Fibroblast of lung (primary cell): ENCODE results near the gene TOR1B. TPM values are rescaled to one million over a fixed set of nuclear protein-coding genes. Genes with fewer than 3 reads are reported as not detected.

Source experiments
- DNase-seq, 2 donors: peaks; one replicate each; pipeline versions ENCODE4 v3.0.0 to v3.0.0-alpha.2; 2010; ENCODE audit warnings: low read depth in 2 of 2
- H2AFZ ChIP-seq: 2 replicates; pipeline ENCODE4 v1.5.1; 2012; ENCODE audit warnings: low read length, control low read depth, inconsistent platforms
- H3K27ac ChIP-seq: 2 replicates; pipeline ENCODE4 v1.5.1; 2011; ENCODE audit warnings: low read length, control low read depth; ENCODE audit not compliant: insufficient read depth
- H3K27me3 ChIP-seq: 2 replicates; pipeline ENCODE4 v1.5.1; 2011; ENCODE audit warnings: mild to moderate bottlenecking, low read length; ENCODE audit not compliant: control insufficient read depth, insufficient read depth
- H3K36me3 ChIP-seq: 2 replicates; pipeline ENCODE4 v1.5.1; 2011; ENCODE audit warnings: low read length; ENCODE audit not compliant: control insufficient read depth, insufficient read depth
- H3K4me1 ChIP-seq: 2 replicates; pipeline ENCODE4 v1.5.1; 2011; ENCODE audit warnings: low read length; ENCODE audit not compliant: control insufficient read depth, insufficient read depth; ENCODE audit errors: extremely low read depth
- H3K4me2 ChIP-seq: 2 replicates; pipeline ENCODE4 v1.5.1; 2011; ENCODE audit warnings: low read length, control low read depth; ENCODE audit not compliant: insufficient read depth; ENCODE audit errors: extremely low read depth
- H3K4me3 ChIP-seq, 4 experiments: fragments of 200-600 bp in 1 of 4; sonication (generic) in 1 of 4; replicated peaks in 1 of 4; 2 replicates each; pipeline ENCODE4 v1.5.1; 2011 to 2016; ENCODE audit warnings: low read length in 4 of 4, low read depth in 3 of 4, mild to moderate bottlenecking in 3 of 4, control low read depth in 2 of 4, inconsistent platforms in 1 of 4, mixed read lengths in 1 of 4; ENCODE audit not compliant: insufficient read depth in 1 of 4; ENCODE audit errors: control extremely low read depth in 1 of 4
- H3K79me2 ChIP-seq: 2 replicates; pipeline ENCODE4 v1.5.1; 2012; ENCODE audit warnings: mild to moderate bottlenecking, low read length, inconsistent platforms; ENCODE audit not compliant: control insufficient read depth, insufficient read depth
- H3K9ac ChIP-seq: 2 replicates; pipeline ENCODE4 v1.5.1; 2011; ENCODE audit warnings: mild to moderate bottlenecking, low read length, control low read depth; ENCODE audit not compliant: insufficient read depth
- H3K9me3 ChIP-seq: 2 replicates; pipeline ENCODE4 v1.5.1; 2012; ENCODE audit warnings: low read depth, low read length; ENCODE audit not compliant: control insufficient read depth, insufficient read depth
- H4K20me1 ChIP-seq: 2 replicates; pipeline ENCODE4 v1.5.1; 2011; ENCODE audit warnings: low read length; ENCODE audit not compliant: control insufficient read depth, insufficient read depth; ENCODE audit errors: extremely low read depth
- CTCF ChIP-seq, 2 donors: IDR thresholded peaks in 1 of 2; conservative IDR thresholded peaks in 1 of 2; 1 replicate in 1 of 2; 2 replicates in 1 of 2; pipeline ENCODE4 v1.5.1; 2011 to 2012; ENCODE audit warnings: low read length in 2 of 2, control low read depth in 1 of 2, inconsistent platforms in 1 of 2, low read depth in 1 of 2, mild to moderate bottlenecking in 1 of 2
- EZH2 ChIP-seq: IDR thresholded peaks from 2 replicates; pipeline ENCODE4 v1.5.1; 2012; ENCODE audit warnings: low read length, control low read depth, mild to moderate bottlenecking; ENCODE audit errors: missing control alignments
- polyA plus RNA-seq, 2 donors: library from polyadenylated mRNA; depleted of rRNA in 1 of 2; stranded (reverse) in 1 of 2; unstranded in 1 of 2; fragments of >200 nt; gene quantifications; 2 replicates each; pipeline ENCODE4 v1.2.1, GENCODE V29; 2011 to 2012; ENCODE audit warnings: missing spikeins in 1 of 2
- total RNA-seq: library from RNA; depleted of rRNA; stranded (reverse); fragments of >200 nt; gene quantifications from 2 replicates; pipeline ENCODE4 v1.2.1, GENCODE V29; 2014

TOR1B gene
- total and polyA plus RNA-seq, 2 donors (not counting 1 experiment from before 2014, with no cell fraction given) = 20.3 to 33.6 TPM

GRCh38 chr9:129810788-129811187 is 7.8 kb downstream of the TOR1B start:
- H3K9me3 ChIP-seq = no peaks in the 10 kb centered on the region
- no peaks in the 10 kb centered on the region for H3K79me2 ChIP-seq
- no peak overlapping the region for H3K4me2 ChIP-seq
- peaks cover 18% of the 10 kb centered on the region for H3K36me3 ChIP-seq
- H3K27me3 ChIP-seq = no peaks in the 10 kb centered on the region
- no peak overlapping the region for H2AFZ ChIP-seq
- DNase-seq = no peak
- no peaks in the 10 kb centered on the region for H4K20me1 ChIP-seq
- H3K9ac ChIP-seq = no peak overlapping the region
- H3K4me3 ChIP-seq = no peak overlapping the region
- TF ChIP-seq CTCF (conservative IDR thresholded peaks at IDR 0.05 in 1 of 2, IDR thresholded peaks at IDR 0.05 in 1 of 2; ENCODE audit: low read depth in 1 of 2, low read length in 2 of 2) (no peak), EZH2 (no peak)
- no peak overlapping the region for H3K27ac ChIP-seq
- no peaks in the 10 kb centered on the region for H3K4me1 ChIP-seq

GRCh38 chr9:129811967-129812363 is 9.0 kb downstream of the TOR1B start:
- no peaks in the 10 kb centered on the region for H4K20me1 ChIP-seq
- no peak overlapping the region for H3K27ac ChIP-seq
- TF ChIP-seq CTCF (conservative IDR thresholded peaks at IDR 0.05 in 1 of 2, IDR thresholded peaks at IDR 0.05 in 1 of 2; ENCODE audit: low read depth in 1 of 2, low read length in 2 of 2) (no peak), EZH2 (no peak)
- H3K4me3 ChIP-seq = no peak overlapping the region
- no peak for DNase-seq
- H3K4me2 ChIP-seq = no peak overlapping the region
- H3K36me3 ChIP-seq = peaks cover 21% of the 10 kb centered on the region
- H3K4me1 ChIP-seq = no peaks in the 10 kb centered on the region
- no peak overlapping the region for H3K9ac ChIP-seq
- H3K79me2 ChIP-seq = no peaks in the 10 kb centered on the region
- H3K27me3 ChIP-seq = no peaks in the 10 kb centered on the region
- H3K9me3 ChIP-seq = no peaks in the 10 kb centered on the region
- no peak overlapping the region for H2AFZ ChIP-seq

GRCh38 chr9:129812385-129812784 is 9.4 kb downstream of the TOR1B start:
- Histone ChIP-seq H3K79me2 (no peaks in the 10 kb centered on the region), H3K36me3 (peaks cover 23% of the 10 kb centered on the region), H3K9me3 (no peaks in the 10 kb centered on the region), H3K27me3 (no peaks in the 10 kb centered on the region), H3K9ac (no peak overlapping the region), H3K4me1 (no peaks in the 10 kb centered on the region), H2AFZ (no peak overlapping the region), H3K4me3 (no peak overlapping the region), H3K27ac (no peak overlapping the region), H3K4me2 (no peak overlapping the region), H4K20me1 (no peaks in the 10 kb centered on the region)
- no peak for DNase-seq
- TF ChIP-seq EZH2 (no peak), CTCF (conservative IDR thresholded peaks at IDR 0.05 in 1 of 2, IDR thresholded peaks at IDR 0.05 in 1 of 2; ENCODE audit: low read depth in 1 of 2, low read length in 2 of 2) (no peak)
